ENCODE results near the gene FABP3.

Gene FABP3

GRCh38 chr1:31408788-31409318 lies 36.0 kb upstream of the FABP3 start:
- DNase-seq: no peak
- Mint-ChIP-seq H3K27me3 (peaks cover 42% of the 10 kb centered on the region), H3K27ac (no peak overlapping the region), H3K4me3 (no peak overlapping the region), H3K36me3 (ENCODE audit: low read depth) (no peaks in the 10 kb centered on the region), H3K9me3 (no peaks in the 10 kb centered on the region), H3K4me1 (ENCODE audit: low read depth) (peaks cover 8% of the 10 kb centered on the region)

- peaks cover 32% of the 10 kb centered on the region for H3K27me3 Mint-ChIP-seq
- no peaks in the 10 kb centered on the region for H3K36me3 Mint-ChIP-seq (ENCODE audit: low read depth)
- no peak for DNase-seq
- no peak overlapping the region for H3K27ac Mint-ChIP-seq
- no peak overlapping the region for H3K4me3 Mint-ChIP-seq
- no peaks in the 10 kb centered on the region for H3K9me3 Mint-ChIP-seq
- no peaks in the 10 kb centered on the region for H3K4me1 Mint-ChIP-seq (ENCODE audit: low read depth)
Measured at GRCh38 chr1:31407029-31407626, 34.3 kb upstream of the FABP3 start.

- Mint-ChIP-seq H3K4me1 (ENCODE audit: low read depth) (no peaks in the 10 kb centered on the region), H3K4me3 (no peak overlapping the region), H3K27ac (no peak overlapping the region), H3K27me3 (peaks cover 18% of the 10 kb centered on the region), H3K9me3 (no peaks in the 10 kb centered on the region), H3K36me3 (ENCODE audit: low read depth) (no peaks in the 10 kb centered on the region)
- no peak for DNase-seq
Measured at GRCh38 chr1:31405578-31406245, 32.8 kb upstream of the FABP3 start.

GRCh38 chr1:31401241-31401640 lies 28.4 kb upstream of the FABP3 start:
- peaks cover 2% of the 10 kb centered on the region for H3K4me1 Mint-ChIP-seq (ENCODE audit: low read depth)
- no peak overlapping the region for H3K4me3 Mint-ChIP-seq
- no peaks in the 10 kb centered on the region for H3K36me3 Mint-ChIP-seq (ENCODE audit: low read depth)
- H3K9me3 Mint-ChIP-seq: no peaks in the 10 kb centered on the region
- no peak overlapping the region for H3K27ac Mint-ChIP-seq
- DNase-seq: no peak
- no peaks in the 10 kb centered on the region for H3K27me3 Mint-ChIP-seq

- Mint-ChIP-seq H3K27me3 (no peaks in the 10 kb centered on the region), H3K27ac (no peak overlapping the region), H3K9me3 (no peaks in the 10 kb centered on the region), H3K36me3 (ENCODE audit: low read depth) (no peaks in the 10 kb centered on the region), H3K4me1 (ENCODE audit: low read depth) (peaks cover 2% of the 10 kb centered on the region), H3K4me3 (no peak overlapping the region)
- DNase-seq: no peak
Measured at GRCh38 chr1:31400393-31400792, 27.5 kb upstream of the FABP3 start.

- H3K36me3 Mint-ChIP-seq (ENCODE audit: low read depth): no peaks in the 10 kb centered on the region
- H3K9me3 Mint-ChIP-seq: no peaks in the 10 kb centered on the region
- DNase-seq: no peak
Measured at GRCh38 chr1:31399976-31400375, 27.1 kb upstream of the FABP3 start.

GRCh38 chr1:31398246-31398645 lies 25.4 kb upstream of the FABP3 start:
- no peak for DNase-seq
- H3K27ac Mint-ChIP-seq: no peak overlapping the region
- peaks cover 11% of the 10 kb centered on the region for H3K4me1 Mint-ChIP-seq (ENCODE audit: low read depth)
- H3K4me3 Mint-ChIP-seq: no peak overlapping the region
- H3K27me3 Mint-ChIP-seq: no peaks in the 10 kb centered on the region
- no peaks in the 10 kb centered on the region for H3K36me3 Mint-ChIP-seq (ENCODE audit: low read depth)
- no peaks in the 10 kb centered on the region for H3K9me3 Mint-ChIP-seq

More at GRCh38 chr1:31399976-31400375, 27.1 kb upstream of the FABP3 start:
- Mint-ChIP-seq H3K27ac (no peak overlapping the region), H3K4me3 (no peak overlapping the region), H3K4me1 (ENCODE audit: low read depth) (peaks cover 3% of the 10 kb centered on the region), H3K27me3 (no peaks in the 10 kb centered on the region)

GRCh38 chr1:31397360-31398095 lies 24.7 kb upstream of the FABP3 start:
- Mint-ChIP-seq H3K36me3 (ENCODE audit: low read depth) (no peaks in the 10 kb centered on the region), H3K27ac (no peak overlapping the region), H3K27me3 (no peaks in the 10 kb centered on the region), H3K4me3 (no peak overlapping the region), H3K9me3 (no peaks in the 10 kb centered on the region), H3K4me1 (ENCODE audit: low read depth) (peaks cover 11% of the 10 kb centered on the region)
- no peak for DNase-seq

- Mint-ChIP-seq H3K9me3 (no peaks in the 10 kb centered on the region), H3K27me3 (no peaks in the 10 kb centered on the region), H3K27ac (no peak overlapping the region), H3K36me3 (ENCODE audit: low read depth) (no peaks in the 10 kb centered on the region), H3K4me3 (no peak overlapping the region), H3K4me1 (ENCODE audit: low read depth) (peaks cover 11% of the 10 kb centered on the region)
- no peak for DNase-seq
Measured at GRCh38 chr1:31396633-31397351, 23.9 kb upstream of the FABP3 start.

GRCh38 chr1:31394584-31395193 lies 21.8 kb upstream of the FABP3 start:
- DNase-seq: peak; percentile 89
- Mint-ChIP-seq H3K36me3 (ENCODE audit: low read depth) (no peaks in the 10 kb centered on the region), H3K9me3 (no peaks in the 10 kb centered on the region), H3K4me1 (ENCODE audit: low read depth) (peaks cover 10% of the 10 kb centered on the region), H3K27ac (peak overlapping the region; percentile 64), H3K4me3 (peak overlapping the region; percentile 78), H3K27me3 (no peaks in the 10 kb centered on the region)

- H3K4me3 Mint-ChIP-seq: no peak overlapping the region
- no peaks in the 10 kb centered on the region for H3K36me3 Mint-ChIP-seq (ENCODE audit: low read depth)
- H3K4me1 Mint-ChIP-seq (ENCODE audit: low read depth): peaks cover 10% of the 10 kb centered on the region
- no peak for DNase-seq
- no peaks in the 10 kb centered on the region for H3K9me3 Mint-ChIP-seq
- H3K27ac Mint-ChIP-seq: no peak overlapping the region
- H3K27me3 Mint-ChIP-seq: no peaks in the 10 kb centered on the region
Measured at GRCh38 chr1:31393463-31393862, 20.6 kb upstream of the FABP3 start.

- Mint-ChIP-seq H3K27me3 (peaks cover 10% of the 10 kb centered on the region), H3K9me3 (no peaks in the 10 kb centered on the region), H3K4me3 (no peak overlapping the region), H3K4me1 (ENCODE audit: low read depth) (peaks cover 9% of the 10 kb centered on the region), H3K36me3 (ENCODE audit: low read depth) (no peaks in the 10 kb centered on the region), H3K27ac (no peak overlapping the region)
- no peak for DNase-seq
Measured at GRCh38 chr1:31390071-31390470, 17.2 kb upstream of the FABP3 start.

- H3K27ac Mint-ChIP-seq: no peak overlapping the region
- DNase-seq: no peak
- no peaks in the 10 kb centered on the region for H3K9me3 Mint-ChIP-seq
- H3K4me1 Mint-ChIP-seq (ENCODE audit: low read depth): peaks cover 5% of the 10 kb centered on the region
- no peaks in the 10 kb centered on the region for H3K36me3 Mint-ChIP-seq (ENCODE audit: low read depth)
- H3K27me3 Mint-ChIP-seq: peaks cover 10% of the 10 kb centered on the region
- no peak overlapping the region for H3K4me3 Mint-ChIP-seq
Measured at GRCh38 chr1:31389616-31390015, 16.7 kb upstream of the FABP3 start.

- H3K27me3 Mint-ChIP-seq: peaks cover 18% of the 10 kb centered on the region
- H3K9me3 Mint-ChIP-seq: no peaks in the 10 kb centered on the region
- no peak for DNase-seq
- H3K4me1 Mint-ChIP-seq (ENCODE audit: low read depth): no peaks in the 10 kb centered on the region
- H3K27ac Mint-ChIP-seq: no peak overlapping the region
- H3K4me3 Mint-ChIP-seq: no peak overlapping the region
- no peaks in the 10 kb centered on the region for H3K36me3 Mint-ChIP-seq (ENCODE audit: low read depth)
Measured at GRCh38 chr1:31387612-31388011, 14.7 kb upstream of the FABP3 start.
